ENCODE results near the gene CCSER1.

- TF ChIP-seq CTCF (IDR thresholded peaks at IDR 0.05 in 8 of 11, conservative IDR thresholded peaks at IDR 0.05 in 3 of 11) (no peak), POLR2AphosphoS5 (IDR thresholded peaks at IDR 0.05) (no peak)
These were observed 943.5 kb downstream of the CCSER1 start for GRCh38 chr4:91070736-91071135.
